CD4-positive, alpha-beta T cell treated with Interleukin-12 subunit alpha and Interleukin-12 subunit beta, for 1 hour (primary cell): Measurements from ENCODE around the gene FTO.

Experiments
- DNase-seq: peaks from one replicate; pipeline ENCODE4 v3.0.0-alpha.2; 2020

Gene FTO

GRCh38 chr16:54099627-54100026 is 395.7 kb downstream of the FTO start:
- no peak for DNase-seq

DNA sequence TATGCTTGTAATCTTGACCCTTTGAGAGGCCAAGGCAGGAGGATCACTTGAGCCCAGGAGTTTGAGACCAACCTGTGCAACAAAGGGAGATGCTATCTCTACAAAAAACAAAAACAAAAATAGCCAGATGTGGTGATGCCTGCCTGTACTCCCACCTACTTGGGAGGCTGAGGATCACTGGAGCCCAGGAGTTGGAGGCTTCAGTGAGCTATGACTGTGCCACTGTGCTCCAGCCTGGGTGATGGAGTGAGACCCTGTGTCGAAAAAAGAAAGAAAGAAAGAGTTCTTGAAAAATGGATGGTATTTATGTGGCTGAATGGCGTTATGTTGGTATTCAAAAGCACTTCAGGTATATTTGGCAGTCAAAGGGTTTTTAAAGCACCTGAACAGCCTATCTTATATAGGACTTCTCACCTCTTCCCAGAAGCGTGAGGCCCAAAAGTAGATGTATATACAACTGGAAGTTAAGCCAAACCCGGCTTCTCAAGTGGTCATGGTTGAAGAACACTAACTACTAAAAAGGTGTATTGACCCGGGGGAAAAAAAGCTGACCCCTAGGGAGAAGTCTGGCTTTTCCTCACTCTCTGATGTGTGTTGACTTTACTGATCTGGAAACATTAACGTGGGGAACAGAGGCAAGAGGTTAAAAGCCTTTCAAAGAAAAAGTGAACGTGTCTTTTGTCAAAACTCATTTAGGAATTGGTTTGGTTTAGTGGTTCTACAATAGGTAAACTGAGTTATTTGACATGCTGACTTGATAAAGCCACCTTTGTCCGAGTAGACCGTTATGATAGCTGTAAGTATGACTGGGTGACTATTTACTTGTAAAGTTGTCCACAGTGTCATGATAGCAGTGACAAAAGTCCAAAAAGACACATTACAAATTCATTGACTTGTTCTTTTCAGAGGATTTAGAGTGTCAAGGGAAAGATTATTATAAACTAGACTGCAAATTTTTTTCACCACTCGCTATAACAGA is 399.2 kb downstream of the FTO start:
- no peak for DNase-seq

DNA sequence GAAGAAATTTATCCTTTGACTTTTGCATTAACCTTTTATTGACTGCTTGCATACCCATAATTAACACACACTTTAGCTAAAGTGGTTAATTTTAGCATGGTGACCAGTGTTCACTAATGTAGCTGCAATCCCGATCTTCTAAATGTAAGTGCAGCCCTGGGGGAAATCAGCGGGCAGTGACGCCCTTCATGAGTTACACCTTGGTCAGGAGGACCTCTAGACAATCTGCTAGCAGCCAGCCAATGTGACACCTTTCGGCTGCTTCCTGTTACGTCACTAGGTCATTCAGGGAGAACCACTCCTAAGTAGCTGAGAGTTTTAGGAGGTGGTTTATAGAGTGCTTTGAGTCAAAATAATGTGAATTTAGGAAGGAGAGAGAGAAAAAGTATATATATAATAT is 402.1 kb downstream of the FTO start:
- no peak for DNase-seq

GRCh38 chr16:54107583-54108202 is 403.7 kb downstream of the FTO start:
- no peak for DNase-seq

- no peak for DNase-seq
These were observed 406.3 kb downstream of the FTO start for GRCh38 chr16:54110016-54110981.

- DNase-seq = no peak
These were observed 408.7 kb downstream of the FTO start for GRCh38 chr16:54112451-54113206.

GRCh38 chr16:54115558-54115957 is 411.6 kb downstream of the FTO start:
- no peak for DNase-seq

GRCh38 chr16:54116124-54116655 is 412.2 kb downstream of the FTO start:
- no peak for DNase-seq

GRCh38 chr16:54118846-54119245 is 414.9 kb downstream of the FTO start:
- no peak for DNase-seq

DNA sequence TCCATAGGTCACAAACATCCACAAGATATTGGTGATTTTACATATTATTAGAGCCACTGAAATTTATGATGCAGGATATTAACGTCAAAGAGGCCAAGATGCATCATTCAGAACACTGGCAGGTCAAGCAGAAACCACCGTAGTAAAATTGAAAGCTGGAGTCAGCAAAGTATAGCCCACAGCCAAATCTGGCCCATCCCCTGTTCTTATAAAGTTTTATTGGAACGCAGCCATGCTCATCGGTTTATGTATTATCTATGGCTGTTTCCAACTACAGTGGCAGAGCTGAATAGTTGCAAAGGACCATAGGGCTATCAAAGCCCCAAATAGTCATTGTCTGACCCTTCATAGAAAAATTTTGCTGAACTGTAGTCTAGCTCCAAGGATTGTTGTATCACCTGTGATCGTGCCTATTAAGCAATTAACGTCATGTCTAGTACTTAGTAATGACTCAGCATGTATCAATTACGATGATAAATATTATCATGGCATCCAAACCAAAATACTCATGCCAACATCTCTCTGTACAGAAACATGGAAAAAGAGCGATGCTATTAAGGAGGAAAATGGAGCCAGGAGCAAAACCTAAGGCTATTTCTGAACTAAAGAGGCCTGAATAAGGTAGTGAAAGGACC is 417.0 kb downstream of the FTO start:
- DNase-seq = no peak

- DNase-seq = no peak
These were observed 417.8 kb downstream of the FTO start for GRCh38 chr16:54121539-54122295.

DNA sequence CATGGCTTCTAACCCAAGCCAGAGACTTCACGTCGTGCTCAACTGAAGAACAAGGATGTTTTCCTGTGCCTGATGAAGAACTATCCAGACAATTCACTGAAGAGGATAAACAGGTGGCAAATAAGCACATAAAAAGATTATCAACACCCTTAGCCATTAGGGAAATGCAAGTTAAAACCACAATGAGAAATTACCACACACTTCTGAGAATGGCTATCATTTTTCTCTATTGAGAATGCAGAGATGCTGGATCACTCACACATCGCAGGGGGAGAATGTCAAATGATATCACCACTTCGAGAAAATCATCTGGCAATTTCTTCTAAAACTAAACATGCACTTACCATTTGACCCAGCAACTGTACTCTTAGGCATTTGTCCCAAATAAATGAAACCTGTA is 419.8 kb downstream of the FTO start:
- no peak for DNase-seq

GRCh38 chr16:54125751-54126655 is 422.0 kb downstream of the FTO start:
- no peak for DNase-seq

- DNase-seq = no peak
These were observed 423.0 kb downstream of the FTO start for GRCh38 chr16:54126907-54127306.

GRCh38 chr16:54128629-54129234 is 424.8 kb downstream of the FTO start:
- no peak for DNase-seq

DNA sequence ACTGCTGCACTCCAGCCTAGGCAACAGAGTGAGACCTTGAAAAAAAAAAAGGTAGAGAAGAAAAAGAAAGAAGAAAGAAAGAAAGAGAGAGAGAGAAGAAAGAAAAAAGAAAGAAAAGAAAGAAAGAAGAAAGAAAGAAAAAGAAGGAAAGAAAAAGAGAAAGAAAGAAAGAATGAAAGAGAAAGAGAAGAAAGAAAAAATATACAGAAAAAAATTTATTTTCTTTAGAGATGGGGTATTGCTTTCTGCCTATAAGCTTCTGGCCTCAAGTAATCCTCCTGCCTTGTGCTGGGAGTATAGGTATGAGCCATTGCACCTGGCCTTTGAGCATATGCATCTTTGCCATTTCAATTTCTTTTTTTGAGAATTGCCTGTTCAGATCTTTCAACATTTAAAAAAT is 425.9 kb downstream of the FTO start:
- DNase-seq = no peak

DNA sequence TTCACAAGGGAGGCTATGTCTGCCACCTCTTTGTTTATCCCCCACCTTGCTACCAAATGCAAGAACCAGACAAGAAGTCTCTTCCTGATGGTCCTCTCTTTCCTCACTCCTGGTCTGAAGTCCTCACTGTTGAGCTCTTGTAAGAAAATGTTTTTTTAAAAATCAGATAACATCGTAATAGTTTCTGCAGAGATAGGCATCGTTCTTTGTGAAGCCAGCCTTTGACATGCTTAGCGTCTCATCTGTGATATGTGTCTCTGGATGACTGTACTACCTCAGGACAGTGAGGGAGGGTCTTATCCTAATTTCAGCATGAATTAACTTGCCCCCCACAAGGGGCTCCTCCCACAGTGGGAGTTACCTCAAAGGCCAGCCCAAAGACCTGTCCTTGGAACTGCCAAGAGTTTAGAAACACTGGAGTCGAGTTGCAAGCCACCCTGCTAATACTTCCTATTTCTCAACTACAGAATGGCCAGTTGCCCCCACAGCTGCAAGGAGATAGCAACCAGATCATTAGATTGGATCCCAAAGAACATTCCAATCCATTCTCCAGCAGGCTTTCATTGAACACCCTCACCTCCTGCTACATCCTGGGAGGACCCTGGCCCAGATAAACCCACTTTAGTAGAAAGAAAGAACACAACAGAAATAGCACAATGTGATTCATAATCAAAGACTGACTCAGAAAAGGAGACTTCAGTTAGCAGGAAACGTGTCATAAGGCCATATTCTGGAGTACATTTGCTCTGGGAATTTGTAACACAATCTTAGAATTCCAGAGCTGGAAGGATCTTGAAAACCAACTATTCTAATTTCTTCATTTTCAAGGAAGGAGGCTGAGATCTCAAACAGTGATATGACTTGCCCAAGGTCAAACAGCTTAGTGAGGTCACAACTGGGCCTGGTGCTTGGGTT is 431.7 kb downstream of the FTO start:
- no peak for DNase-seq

GRCh38 chr16:54136276-54136625 is 432.3 kb downstream of the FTO start:
- DNase-seq = no peak
